Measurements from ENCODE around the gene UBE2Q1.

The UBE2Q1 gene

DNA sequence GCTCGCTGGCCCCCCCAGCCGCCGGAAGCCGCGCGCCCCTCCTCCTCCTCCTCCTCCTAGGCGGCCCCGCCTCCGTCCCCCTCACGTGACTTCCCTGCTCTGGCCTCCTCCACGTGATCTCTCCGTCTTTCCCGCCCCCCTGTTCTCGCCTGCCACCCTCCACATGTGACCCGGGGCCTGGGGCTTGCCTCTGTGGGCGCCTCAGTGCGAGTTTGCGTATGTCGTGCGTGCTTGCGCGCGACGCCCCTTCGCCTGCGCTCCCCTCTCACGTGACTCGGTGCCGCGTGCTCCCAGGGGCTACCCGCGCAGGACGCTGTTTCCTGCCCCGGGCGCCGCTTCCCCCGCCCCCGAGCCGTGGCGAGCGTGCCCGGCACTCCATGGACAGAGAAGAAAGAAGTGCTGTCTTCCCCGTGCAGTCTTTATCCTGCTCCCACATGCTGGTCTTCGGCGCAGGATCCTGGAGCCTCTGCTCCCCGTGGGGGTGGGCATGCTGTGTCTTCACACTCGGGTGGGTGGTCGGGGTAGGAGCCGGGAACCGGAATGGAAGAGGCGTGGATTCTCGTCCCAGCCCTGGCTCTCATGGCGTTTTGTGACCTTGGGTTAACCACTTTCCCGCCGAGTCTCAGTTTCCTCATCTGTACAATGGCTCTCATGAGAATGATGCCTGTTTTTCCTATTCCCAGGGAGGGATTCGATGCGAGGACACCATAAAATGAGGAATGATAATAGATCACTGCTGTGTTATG, 431 bp upstream of the UBE2Q1 start:
- H3K27ac ChIP-seq = peak overlapping the region; percentile 84

DNA sequence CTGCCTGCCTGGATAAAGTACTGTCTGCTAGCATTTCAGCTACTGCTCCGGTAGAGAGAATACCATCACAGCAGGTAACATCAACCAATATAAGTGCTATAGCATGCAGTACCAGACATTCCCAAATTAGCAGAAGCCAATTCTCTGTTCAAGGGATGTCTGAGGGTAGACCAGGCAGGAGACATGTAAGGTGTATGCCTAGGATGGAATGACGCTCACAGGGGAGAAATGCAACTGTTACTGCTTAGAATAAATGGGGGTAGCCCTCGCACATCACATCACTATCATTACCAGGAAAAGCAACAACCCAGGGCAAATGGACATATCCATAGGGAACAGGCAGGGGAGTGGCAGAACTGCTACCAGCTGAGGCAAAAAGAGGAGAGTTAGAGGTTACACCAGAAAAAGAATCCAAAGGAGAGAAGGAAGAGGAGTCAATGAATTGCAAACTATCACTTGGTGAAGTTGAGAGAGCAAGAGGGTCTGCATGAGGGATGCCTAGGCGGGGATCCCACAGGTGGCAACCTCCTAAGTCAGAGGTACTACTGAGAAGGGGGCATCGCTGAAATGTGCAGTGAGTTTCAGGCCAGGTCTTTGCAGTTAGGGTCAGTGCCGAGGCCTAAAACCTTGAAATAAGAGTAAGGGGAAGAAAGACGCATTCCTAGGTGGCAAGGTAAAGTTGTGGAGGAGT, 1.1 kb downstream of the UBE2Q1 start:
- H3K27ac ChIP-seq = peak overlapping the region; percentile 84

More for the DNA sequence above, 431 bp upstream of the UBE2Q1 start:
- TF ChIP-seq, protein P1, sequence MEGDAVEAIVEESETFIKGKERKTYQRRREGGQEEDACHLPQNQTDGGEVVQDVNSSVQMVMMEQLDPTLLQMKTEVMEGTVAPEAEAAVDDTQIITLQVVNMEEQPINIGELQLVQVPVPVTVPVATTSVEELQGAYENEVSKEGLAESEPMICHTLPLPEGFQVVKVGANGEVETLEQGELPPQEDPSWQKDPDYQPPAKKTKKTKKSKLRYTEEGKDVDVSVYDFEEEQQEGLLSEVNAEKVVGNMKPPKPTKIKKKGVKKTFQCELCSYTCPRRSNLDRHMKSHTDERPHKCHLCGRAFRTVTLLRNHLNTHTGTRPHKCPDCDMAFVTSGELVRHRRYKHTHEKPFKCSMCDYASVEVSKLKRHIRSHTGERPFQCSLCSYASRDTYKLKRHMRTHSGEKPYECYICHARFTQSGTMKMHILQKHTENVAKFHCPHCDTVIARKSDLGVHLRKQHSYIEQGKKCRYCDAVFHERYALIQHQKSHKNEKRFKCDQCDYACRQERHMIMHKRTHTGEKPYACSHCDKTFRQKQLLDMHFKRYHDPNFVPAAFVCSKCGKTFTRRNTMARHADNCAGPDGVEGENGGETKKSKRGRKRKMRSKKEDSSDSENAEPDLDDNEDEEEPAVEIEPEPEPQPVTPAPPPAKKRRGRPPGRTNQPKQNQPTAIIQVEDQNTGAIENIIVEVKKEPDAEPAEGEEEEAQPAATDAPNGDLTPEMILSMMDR (conservative IDR thresholded peaks at IDR 0.05) = no peak
- TF ChIP-seq ZFX (IDR thresholded peaks at IDR 0.05) = no peak

DNA sequence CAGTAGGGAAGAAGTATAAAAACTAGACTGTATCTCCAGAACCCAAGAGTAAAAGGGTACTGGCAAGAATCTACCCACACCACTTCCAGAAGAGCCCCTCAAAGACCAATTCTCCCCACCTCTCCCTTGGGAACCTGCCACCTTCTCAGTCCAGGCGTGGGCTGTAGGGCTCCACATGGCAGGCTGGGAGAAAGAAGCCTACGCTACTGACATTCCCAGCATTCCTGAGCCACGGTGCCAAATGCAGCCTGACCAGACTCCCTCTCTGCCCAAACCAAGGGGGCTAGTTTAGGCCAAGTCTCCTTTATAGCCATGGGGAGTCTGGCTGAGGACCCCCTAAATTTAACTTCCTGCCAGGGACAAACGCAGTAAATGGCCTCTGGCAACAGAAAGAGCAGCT, 2.0 kb downstream of the UBE2Q1 start:
- H3K27ac ChIP-seq = no peak overlapping the region
- no peak for TF ChIP-seq ZFX (IDR thresholded peaks at IDR 0.05)
- TF ChIP-seq, protein P1 (conservative IDR thresholded peaks at IDR 0.05) = no peak

More for the DNA sequence above, 1.1 kb downstream of the UBE2Q1 start:
- no peak for TF ChIP-seq ZFX (IDR thresholded peaks at IDR 0.05)
- TF ChIP-seq, protein P1 (conservative IDR thresholded peaks at IDR 0.05) = no peak

DNA sequence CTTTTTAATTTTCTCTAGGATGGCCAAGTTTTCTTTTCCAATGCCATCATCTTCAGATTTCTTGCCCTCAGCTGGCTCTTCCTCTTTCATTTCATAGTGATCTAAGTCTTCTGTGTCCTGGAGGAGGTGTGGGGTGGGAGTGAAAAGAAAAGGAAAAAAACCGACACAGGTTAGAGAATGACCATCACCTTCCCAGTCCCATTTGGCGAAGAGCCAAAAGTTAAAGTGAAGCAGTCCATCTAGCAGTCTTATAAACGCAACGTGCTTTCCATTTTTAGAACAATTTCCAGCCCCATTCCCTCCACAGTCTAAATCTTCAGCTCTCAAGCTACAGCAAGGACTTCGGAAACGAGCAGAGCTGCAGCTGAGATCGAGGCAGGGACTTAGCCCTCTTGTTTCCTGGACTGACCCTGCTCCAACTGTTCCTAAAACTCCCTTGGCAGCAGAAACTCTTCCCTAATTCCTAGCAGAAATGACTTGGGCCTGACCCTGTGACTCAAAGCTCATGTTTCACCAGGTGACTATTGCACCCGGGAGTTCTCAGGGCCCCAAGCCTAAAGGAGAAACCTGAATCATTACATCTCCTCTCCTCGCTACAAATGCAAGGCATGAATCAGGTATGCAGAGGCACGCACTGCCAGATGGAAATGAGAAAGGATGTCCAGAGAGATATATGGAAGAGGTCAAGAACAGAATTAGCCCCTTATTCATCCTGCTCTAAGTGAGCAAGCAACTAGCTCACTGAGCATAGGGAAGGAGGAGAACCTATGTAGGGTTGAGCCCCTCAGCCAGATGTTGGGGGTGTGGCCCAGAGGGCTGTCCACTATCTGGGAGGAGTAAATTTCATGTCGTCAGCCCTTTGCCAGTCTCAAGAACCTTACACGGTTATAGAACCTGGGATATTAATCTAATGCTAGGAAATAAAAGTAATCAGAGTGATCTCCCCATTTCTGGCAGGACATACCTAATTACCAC, 5.1 kb downstream of the UBE2Q1 start:
- TF ChIP-seq, protein P1 (conservative IDR thresholded peaks at IDR 0.05) = no peak
- no peak for TF ChIP-seq ZFX (IDR thresholded peaks at IDR 0.05)
- H3K27ac ChIP-seq = no peak overlapping the region

DNA sequence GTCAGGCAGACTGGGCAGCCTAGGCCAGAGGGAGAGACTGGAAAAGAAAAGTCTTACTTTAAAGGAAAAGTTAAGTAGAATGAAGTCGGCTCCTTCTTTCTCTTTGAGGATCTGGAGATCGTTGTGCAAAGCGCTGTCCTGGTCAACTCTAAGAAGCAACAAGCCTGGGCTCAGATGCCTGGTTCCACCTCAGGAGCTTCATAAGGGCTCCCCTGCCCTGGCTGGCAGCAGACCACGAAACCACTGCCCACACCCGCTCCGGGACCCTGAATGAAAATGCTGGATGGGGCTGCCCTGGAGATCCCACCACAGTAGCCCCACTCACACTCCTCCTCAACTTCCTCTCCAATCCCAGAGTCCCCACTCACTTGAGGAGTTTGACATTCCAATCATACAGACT, 6.4 kb downstream of the UBE2Q1 start:
- H3K27ac ChIP-seq = no peak overlapping the region
- TF ChIP-seq, protein P1 (conservative IDR thresholded peaks at IDR 0.05) = no peak
- no peak for TF ChIP-seq ZFX (IDR thresholded peaks at IDR 0.05)

DNA sequence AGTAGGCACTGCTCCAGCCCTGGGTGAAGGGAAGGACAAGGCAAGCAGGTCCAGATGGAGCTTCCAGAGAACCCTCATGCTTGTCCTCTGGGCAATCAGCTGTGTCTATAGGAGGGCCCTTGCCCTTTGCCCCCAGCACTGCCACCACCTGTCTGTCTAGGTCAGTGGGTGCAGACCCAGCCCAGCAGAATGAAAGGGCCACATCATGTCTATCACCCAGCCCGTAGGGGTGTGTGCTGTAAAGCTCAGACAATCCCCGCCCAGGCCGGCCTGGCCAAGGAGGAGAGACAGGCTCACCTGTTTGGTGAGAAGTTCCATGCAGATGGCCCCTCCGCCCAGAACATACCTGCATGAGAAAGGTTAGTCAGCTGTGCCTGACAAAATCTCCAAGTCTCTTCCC, 7.0 kb downstream of the UBE2Q1 start:
- TF ChIP-seq ZFX (IDR thresholded peaks at IDR 0.05) = no peak
- TF ChIP-seq, protein P1 (conservative IDR thresholded peaks at IDR 0.05) = no peak
- no peak overlapping the region for H3K27ac ChIP-seq

Data from C4-2B (cell line).